ENCODE data around the gene C8G. TPM values are rescaled to one million over a fixed set of nuclear protein-coding genes. Genes with fewer than 3 reads are reported as not detected.
A peak's percentile ranks its signal among the peaks of the same experiment; 100 is the strongest.

C8G gene
- total RNA-seq, 1 donor from 2014 or later: 0.79 TPM

DNA sequence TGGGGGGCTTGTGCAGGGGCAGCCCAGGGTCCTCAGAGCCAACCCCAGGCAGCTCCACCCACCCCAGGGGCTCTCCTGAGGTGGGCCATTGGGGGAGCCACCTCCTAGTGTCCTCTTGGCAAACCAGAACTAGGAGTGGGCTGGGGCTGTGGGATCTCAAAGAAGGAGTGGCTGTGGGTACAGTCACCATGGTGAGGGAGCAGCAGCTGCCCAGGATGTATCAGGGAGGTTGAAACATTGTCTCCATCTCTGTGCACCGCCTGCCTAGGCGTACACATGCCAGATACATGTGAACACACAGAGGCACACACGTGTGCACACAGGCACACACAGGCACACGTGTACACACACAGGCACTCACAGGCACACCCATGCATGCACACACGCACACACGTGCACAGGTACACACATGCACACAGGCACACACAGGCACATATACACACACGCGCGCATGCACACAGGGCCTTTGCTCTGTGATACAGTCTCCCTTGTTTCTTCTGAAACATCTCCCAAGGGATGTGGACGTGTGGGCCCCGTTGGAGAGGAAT lies 17.7 kb downstream of the C8G start:
- Histone ChIP-seq H3K36me3 (ENCODE audit: control insufficient read depth, insufficient read depth, low read length) (no peaks in the 10 kb centered on the region), H3K4me3 (ENCODE audit: low read depth, low read length) (no peak overlapping the region), H3K27me3 (ENCODE audit: control insufficient read depth, insufficient read depth, low read length) (peaks cover 5% of the 10 kb centered on the region)
- FAIRE-seq: peak; percentile 83
- no peak for DNase-seq (ENCODE audit: low read depth)
- TF ChIP-seq, protein P1, sequence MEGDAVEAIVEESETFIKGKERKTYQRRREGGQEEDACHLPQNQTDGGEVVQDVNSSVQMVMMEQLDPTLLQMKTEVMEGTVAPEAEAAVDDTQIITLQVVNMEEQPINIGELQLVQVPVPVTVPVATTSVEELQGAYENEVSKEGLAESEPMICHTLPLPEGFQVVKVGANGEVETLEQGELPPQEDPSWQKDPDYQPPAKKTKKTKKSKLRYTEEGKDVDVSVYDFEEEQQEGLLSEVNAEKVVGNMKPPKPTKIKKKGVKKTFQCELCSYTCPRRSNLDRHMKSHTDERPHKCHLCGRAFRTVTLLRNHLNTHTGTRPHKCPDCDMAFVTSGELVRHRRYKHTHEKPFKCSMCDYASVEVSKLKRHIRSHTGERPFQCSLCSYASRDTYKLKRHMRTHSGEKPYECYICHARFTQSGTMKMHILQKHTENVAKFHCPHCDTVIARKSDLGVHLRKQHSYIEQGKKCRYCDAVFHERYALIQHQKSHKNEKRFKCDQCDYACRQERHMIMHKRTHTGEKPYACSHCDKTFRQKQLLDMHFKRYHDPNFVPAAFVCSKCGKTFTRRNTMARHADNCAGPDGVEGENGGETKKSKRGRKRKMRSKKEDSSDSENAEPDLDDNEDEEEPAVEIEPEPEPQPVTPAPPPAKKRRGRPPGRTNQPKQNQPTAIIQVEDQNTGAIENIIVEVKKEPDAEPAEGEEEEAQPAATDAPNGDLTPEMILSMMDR (IDR thresholded peaks at IDR 0.05; ENCODE audit: insufficient read depth, low read length, severe bottlenecking): no peak

DNA sequence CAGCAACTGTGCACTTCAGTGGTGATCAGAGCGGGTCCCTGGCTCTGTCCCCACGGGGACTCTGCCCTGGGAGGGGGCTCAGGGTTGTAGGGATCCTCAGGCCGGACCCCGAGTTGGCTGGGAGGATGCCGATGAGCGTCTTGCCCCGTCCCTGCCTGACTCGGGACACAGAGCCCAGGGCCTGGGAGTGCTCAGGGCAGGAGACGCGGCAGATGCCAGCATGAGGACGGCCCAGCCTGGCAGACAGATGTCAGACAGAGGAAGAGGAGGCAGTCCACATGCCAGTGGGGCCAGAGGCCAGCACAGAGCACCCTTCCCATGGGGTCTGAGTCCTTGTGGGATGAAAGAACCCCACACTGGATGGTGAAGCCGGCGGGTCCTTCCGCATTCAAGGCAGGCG lies 18.3 kb downstream of the C8G start:
- TF ChIP-seq, protein P1 (IDR thresholded peaks at IDR 0.05; ENCODE audit: insufficient read depth, low read length, severe bottlenecking): no peak
- DNase-seq (ENCODE audit: low read depth) (no peak), FAIRE-seq (no peak)
- Histone ChIP-seq H3K36me3 (ENCODE audit: control insufficient read depth, insufficient read depth, low read length) (no peaks in the 10 kb centered on the region), H3K27me3 (ENCODE audit: control insufficient read depth, insufficient read depth, low read length) (peaks cover 5% of the 10 kb centered on the region), H3K4me3 (ENCODE audit: low read depth, low read length) (no peak overlapping the region)

DNA sequence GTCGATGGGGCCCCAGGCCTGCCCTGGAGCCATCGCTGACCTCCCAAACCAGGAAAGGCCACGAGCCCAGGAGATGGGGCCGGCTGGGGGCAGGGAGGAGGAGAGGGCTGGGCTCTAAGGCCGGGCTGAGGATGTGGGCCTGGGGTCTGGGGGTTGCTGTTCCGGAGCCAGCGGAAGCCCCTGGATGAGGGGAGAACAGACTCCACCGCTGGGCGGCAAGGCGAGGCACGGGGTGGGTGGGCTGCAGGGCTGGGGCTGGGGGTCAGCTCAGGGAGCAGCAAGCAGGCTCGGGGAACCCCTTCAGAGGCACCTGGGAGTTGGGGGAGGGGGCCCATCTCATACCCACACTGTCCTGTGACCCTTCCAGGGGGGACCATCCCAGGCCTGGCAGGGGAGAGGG lies 18.7 kb downstream of the C8G start:
- FAIRE-seq: no peak
- no peak for DNase-seq (ENCODE audit: low read depth)
- Histone ChIP-seq H3K4me3 (ENCODE audit: low read depth, low read length) (no peak overlapping the region), H3K36me3 (ENCODE audit: control insufficient read depth, insufficient read depth, low read length) (no peaks in the 10 kb centered on the region), H3K27me3 (ENCODE audit: control insufficient read depth, insufficient read depth, low read length) (peaks cover 5% of the 10 kb centered on the region)
- TF ChIP-seq, protein P1 (IDR thresholded peaks at IDR 0.05; ENCODE audit: insufficient read depth, low read length, severe bottlenecking): no peak

DNA sequence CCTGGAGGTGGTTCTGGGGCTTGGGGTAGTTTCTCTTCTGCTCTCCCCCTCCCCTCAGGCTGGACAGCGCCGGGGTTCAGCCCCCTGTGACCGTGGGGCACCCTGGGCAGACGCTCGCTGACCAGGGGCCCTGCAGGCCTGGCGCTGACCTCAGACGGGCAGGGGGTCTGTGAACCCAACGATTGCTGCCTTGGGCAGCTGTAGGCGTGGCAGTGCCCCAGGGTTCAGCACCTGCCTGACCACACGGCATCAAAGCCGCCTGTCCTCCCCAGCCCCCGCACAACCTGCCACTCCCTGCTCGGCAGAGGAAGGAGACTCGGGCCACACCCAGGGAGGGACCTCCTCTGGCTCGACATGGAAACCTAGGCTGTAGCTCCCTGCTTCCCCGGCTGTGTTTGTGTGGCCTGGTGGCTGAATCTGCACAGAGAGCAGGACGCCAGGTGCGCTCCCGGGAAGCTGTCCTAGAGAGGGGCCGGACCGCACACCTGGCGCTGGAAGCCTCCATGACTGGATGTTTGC lies 19.2 kb downstream of the C8G start:
- Histone ChIP-seq H3K36me3 (ENCODE audit: control insufficient read depth, insufficient read depth, low read length) (no peaks in the 10 kb centered on the region), H3K4me3 (ENCODE audit: low read depth, low read length) (no peak overlapping the region), H3K27me3 (ENCODE audit: control insufficient read depth, insufficient read depth, low read length) (peaks cover 5% of the 10 kb centered on the region)
- FAIRE-seq: no peak
- no peak for DNase-seq (ENCODE audit: low read depth)
- TF ChIP-seq, protein P1 (IDR thresholded peaks at IDR 0.05; ENCODE audit: insufficient read depth, low read length, severe bottlenecking): no peak

DNA sequence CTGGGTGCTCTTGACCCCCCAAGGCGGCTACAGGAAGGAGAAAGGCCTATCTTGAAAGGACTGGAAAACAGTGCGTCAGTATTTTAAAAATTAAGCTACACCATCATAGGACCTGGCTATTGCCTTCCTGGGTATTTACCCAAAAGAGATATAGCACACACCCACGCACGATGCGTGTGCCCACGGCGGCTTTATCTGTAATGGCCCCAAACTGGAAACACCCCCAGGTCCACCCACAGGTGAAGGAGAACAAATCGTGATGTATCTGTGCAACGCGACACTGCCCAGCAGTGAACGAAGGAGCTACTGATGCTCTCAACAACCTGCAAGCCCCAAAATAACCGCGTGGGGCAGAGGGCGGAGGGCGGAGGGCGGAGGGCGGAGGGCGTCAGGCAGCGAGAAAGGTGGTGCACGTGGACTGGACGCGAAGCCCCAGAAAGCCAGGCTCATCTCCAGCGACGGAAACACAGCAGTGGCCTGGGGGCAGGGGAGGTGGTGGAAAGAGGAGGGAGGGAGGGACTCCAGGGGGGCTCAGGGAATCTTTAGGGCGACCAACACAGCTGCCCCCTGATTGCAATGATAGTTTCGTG lies 19.9 kb downstream of the C8G start:
- TF ChIP-seq, protein P1 (IDR thresholded peaks at IDR 0.05; ENCODE audit: insufficient read depth, low read length, severe bottlenecking): no peak
- no peak for DNase-seq (ENCODE audit: low read depth)
- Histone ChIP-seq H3K4me3 (ENCODE audit: low read depth, low read length) (no peak overlapping the region), H3K27me3 (ENCODE audit: control insufficient read depth, insufficient read depth, low read length) (peaks cover 5% of the 10 kb centered on the region), H3K36me3 (ENCODE audit: control insufficient read depth, insufficient read depth, low read length) (no peaks in the 10 kb centered on the region)
- no peak for FAIRE-seq
